GM12878 (cell line): ENCODE data around the gene LSM14A.

Experiments
- BHLHE40 ChIP-seq, 2 experiments: fragments of 450-650 bp in 1 of 2; IDR thresholded peaks; 2 replicates each; pipeline ENCODE4 v1.6.1; 2011 to 2017; ENCODE audit warnings: low read depth in 2 of 2, borderline replicate concordance in 1 of 2, improper control_type of control experiment in 1 of 2, low read length in 1 of 2, mild to moderate bottlenecking in 1 of 2
- EP300 ChIP-seq, 2 experiments: fragments of 150-350 bp in 1 of 2; IDR thresholded peaks; 2 replicates each; pipeline ENCODE4 v1.6.1; 2011 to 2012; ENCODE audit warnings: low read depth in 2 of 2, low read length in 2 of 2, borderline replicate concordance in 1 of 2, improper control_type of control experiment in 1 of 2, inconsistent platforms in 1 of 2; ENCODE audit not compliant: control insufficient read depth in 1 of 2
- MEF2A ChIP-seq: IDR thresholded peaks from 2 replicates; pipeline ENCODE4 v1.6.1; 2011; ENCODE audit warnings: low read depth, mild to moderate bottlenecking, low read length, moderate library complexity; ENCODE audit not compliant: insufficient read depth
- RAD51 ChIP-seq: fragments of 450-650 bp; IDR thresholded peaks from 2 replicates; pipeline ENCODE4 v1.6.1; 2016; ENCODE audit warnings: moderate library complexity, mild to moderate bottlenecking, inconsistent platforms
- REST ChIP-seq: IDR thresholded peaks from 2 replicates; pipeline ENCODE4 v1.6.1; 2012; ENCODE audit warnings: mild to moderate bottlenecking, low read depth, low read length
- SIN3A ChIP-seq: IDR thresholded peaks from 2 replicates; pipeline ENCODE4 v1.6.1; 2012; ENCODE audit warnings: low read depth, low read length, improper control_type of control experiment
- SMARCA5 ChIP-seq: fragments of 450-650 bp; IDR thresholded peaks from 2 replicates; pipeline ENCODE4 v1.6.1; 2017; ENCODE audit warnings: mild to moderate bottlenecking
- USF2 ChIP-seq: IDR thresholded peaks from 2 replicates; pipeline ENCODE4 v1.6.1; 2011; ENCODE audit warnings: low read depth, low read length, improper control_type of control experiment, borderline replicate concordance
- TF ChIP-seq, protein P1 (sequence below), 3 experiments: IDR thresholded peaks in 2 of 3; conservative IDR thresholded peaks in 1 of 3; 2 replicates each; pipeline ENCODE4 v1.5.1; 2011; ENCODE audit warnings: low read depth in 3 of 3, low read length in 3 of 3, mild to moderate bottlenecking in 3 of 3, control low read depth in 2 of 3, moderate library complexity in 2 of 3, inconsistent platforms in 1 of 3, mixed read lengths in 1 of 3; ENCODE audit not compliant: control insufficient read depth in 2 of 3, insufficient read depth in 1 of 3; ENCODE audit errors: extremely low read depth in 1 of 3
- TF ChIP-seq, protein P2 (sequence below): IDR thresholded peaks from 2 replicates; pipeline ENCODE4 v1.6.1; 2011; ENCODE audit warnings: low read depth, mild to moderate bottlenecking, low read length, moderate library complexity, borderline replicate concordance; ENCODE audit errors: extremely low read depth

DNA sequence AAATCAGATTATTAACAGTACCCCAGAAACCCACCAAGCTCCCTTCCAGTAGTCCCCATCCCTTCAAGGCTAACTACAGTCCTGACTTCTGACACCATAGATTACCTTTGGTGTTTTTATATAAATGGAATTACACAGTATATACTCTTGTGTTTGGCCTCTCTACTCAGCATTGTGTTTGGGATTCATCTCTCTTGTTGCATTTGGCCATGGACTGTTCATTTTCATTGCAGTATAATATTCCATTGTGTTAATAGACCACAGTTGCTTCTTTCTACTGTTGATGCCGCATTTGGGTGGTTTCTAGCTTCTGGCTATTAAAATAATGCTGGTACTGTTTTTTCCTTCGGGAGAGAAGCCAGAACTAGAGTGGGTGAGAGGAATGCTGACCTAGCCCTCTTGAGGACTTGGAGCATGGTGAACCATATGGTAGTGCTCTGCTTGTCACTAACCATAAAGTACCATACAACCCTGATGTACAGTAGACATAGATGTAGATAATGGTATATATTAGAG lies 63.2 kb downstream of the LSM14A start:
- TF ChIP-seq, protein P1, sequence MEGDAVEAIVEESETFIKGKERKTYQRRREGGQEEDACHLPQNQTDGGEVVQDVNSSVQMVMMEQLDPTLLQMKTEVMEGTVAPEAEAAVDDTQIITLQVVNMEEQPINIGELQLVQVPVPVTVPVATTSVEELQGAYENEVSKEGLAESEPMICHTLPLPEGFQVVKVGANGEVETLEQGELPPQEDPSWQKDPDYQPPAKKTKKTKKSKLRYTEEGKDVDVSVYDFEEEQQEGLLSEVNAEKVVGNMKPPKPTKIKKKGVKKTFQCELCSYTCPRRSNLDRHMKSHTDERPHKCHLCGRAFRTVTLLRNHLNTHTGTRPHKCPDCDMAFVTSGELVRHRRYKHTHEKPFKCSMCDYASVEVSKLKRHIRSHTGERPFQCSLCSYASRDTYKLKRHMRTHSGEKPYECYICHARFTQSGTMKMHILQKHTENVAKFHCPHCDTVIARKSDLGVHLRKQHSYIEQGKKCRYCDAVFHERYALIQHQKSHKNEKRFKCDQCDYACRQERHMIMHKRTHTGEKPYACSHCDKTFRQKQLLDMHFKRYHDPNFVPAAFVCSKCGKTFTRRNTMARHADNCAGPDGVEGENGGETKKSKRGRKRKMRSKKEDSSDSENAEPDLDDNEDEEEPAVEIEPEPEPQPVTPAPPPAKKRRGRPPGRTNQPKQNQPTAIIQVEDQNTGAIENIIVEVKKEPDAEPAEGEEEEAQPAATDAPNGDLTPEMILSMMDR (IDR thresholded peaks at IDR 0.05 in 2 of 3, conservative IDR thresholded peaks at IDR 0.05 in 1 of 3; ENCODE audit: control insufficient read depth in 2 of 3, extremely low read depth in 1 of 3, insufficient read depth in 1 of 3, low read depth in 3 of 3, low read length in 3 of 3), result no peak
- TF ChIP-seq SMARCA5 (no peak), SIN3A (no peak), MEF2A (no peak), RAD51 (no peak), BHLHE40 (IDR thresholded peaks at IDR 0.05; ENCODE audit: borderline replicate concordance in 1 of 2, low read depth in 2 of 2, low read length in 1 of 2) (no peak), REST (no peak), USF2 (no peak), EP300 (IDR thresholded peaks at IDR 0.05; ENCODE audit: borderline replicate concordance in 1 of 2, control insufficient read depth in 1 of 2, low read depth in 2 of 2, low read length in 2 of 2) (no peak)
- TF ChIP-seq, protein P2, sequence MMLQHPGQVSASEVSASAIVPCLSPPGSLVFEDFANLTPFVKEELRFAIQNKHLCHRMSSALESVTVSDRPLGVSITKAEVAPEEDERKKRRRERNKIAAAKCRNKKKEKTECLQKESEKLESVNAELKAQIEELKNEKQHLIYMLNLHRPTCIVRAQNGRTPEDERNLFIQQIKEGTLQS, result no peak
